GM18526 (cell line): ENCODE measurements around the gene BEST4.

Source experiments
- POLR2A ChIP-seq: IDR thresholded peaks from 3 replicates; pipeline ENCODE4 v1.6.1; 2011; ENCODE audit not compliant: insufficient read length; ENCODE audit errors: extremely low read depth

BEST4 gene

DNA sequence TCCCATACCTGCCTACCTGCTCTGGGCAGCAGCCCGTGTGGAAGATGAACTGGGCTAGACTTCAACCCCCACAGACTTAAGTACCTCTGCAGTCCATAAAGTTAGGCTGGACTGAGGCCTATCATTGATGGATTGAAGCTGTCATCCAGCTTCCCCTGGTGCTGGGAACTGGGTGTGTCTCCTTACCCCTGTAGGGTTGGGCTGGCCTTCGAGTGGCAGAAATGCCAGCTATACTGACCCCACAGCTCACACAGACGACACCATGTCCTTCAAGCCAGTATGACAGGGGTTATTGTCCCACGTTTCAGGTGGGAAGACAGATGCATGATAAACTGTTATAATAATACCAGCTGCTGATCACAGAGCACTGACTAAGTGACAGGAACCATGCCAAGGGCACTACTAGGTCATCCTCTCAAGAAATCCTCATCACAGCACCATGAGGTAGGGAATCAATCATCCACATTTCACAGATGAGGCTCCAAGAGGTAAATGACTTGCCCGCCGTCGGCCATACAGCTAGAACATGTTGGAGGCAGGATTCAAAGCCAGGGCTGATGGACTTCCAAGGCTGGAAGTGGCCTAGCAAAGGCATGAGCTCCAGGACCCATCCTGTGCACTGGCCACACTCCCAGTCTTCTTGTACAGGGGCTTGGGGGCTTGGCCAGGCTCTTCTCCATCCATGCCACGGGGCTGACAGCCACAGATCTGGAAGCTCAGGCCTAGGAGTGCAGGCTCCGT is at the start of gene BEST4:
Gene BEST4, minus strand, starts transcription at position 51 of the 741 bp plus-strand sequence. CDS start 465 bp downstream, outside the sequence.
- TF ChIP-seq POLR2A = no peak

DNA sequence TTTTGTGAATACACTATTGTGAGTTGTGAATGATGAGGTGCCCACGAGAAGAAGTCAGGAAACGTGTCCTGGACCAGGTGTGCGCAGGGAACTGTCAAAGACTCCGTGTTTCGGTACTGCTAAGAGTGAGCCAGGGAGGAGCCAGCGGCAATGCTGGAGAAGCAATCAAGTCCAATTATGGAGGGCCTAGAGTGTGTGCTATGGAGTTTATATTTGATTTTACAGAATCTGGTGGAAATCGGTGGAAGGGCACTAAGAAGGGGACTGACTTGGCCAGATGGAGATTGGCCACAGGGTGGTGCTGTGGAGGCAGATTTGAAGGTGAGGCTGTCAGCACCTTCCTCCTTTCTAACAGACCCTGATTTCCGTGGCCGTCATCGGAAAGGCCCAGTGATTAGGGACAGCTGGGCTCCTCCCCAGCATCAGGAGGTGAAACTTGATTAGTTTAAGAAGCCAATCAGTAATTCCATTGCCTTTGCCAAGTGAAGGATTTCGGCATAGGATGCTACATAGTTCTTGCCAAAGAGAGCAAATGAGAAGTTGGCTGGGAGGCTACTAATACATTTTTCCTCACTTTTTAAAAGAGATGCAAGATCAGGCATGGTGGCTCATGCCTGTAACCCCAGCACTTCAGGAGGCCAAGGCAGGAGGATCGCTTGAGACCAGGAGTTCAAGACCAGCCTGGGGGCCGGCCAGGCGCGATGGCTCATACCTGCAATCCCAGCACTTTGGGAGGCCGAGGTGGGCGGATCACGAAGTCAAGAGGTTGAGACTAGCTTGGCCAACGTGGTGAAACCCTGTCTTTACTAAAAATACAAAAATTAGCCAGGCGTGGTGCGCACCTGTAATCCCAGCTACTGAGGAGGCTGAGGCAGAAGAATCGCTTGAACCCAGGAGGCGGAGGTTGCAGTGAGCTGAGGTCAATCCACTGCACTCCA is 48.0 kb upstream of the BEST4 start:
- no peak for TF ChIP-seq POLR2A

- no peak for TF ChIP-seq POLR2A
These were observed 46.4 kb upstream of the BEST4 start for GRCh38 chr1:44834328-44834727.

GRCh38 chr1:44832056-44832705 is 44.2 kb upstream of the BEST4 start:
- no peak for TF ChIP-seq POLR2A

DNA sequence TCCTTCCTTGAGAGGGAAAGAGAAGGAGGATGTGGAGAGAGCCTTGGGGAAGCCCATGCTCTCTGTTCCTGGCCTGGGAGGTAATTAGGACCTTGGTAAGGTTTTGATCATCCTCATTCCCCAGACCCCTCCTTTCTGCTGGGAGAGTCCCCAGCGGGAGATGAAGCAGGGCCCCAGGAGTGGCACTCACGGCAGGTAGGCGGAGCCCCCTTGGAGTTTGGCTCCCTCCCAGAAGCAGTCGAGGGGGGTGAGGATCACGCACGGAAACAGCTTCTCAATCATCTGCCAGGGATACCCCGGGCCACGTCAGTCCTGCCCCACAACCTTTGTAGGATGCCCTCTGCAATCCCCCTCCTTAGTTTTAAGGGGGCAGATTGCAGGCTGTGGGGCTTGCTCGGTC is 43.5 kb upstream of the BEST4 start:
- TF ChIP-seq POLR2A = no peak

- no peak for TF ChIP-seq POLR2A
These were observed 42.9 kb upstream of the BEST4 start for GRCh38 chr1:44830900-44831304.

DNA sequence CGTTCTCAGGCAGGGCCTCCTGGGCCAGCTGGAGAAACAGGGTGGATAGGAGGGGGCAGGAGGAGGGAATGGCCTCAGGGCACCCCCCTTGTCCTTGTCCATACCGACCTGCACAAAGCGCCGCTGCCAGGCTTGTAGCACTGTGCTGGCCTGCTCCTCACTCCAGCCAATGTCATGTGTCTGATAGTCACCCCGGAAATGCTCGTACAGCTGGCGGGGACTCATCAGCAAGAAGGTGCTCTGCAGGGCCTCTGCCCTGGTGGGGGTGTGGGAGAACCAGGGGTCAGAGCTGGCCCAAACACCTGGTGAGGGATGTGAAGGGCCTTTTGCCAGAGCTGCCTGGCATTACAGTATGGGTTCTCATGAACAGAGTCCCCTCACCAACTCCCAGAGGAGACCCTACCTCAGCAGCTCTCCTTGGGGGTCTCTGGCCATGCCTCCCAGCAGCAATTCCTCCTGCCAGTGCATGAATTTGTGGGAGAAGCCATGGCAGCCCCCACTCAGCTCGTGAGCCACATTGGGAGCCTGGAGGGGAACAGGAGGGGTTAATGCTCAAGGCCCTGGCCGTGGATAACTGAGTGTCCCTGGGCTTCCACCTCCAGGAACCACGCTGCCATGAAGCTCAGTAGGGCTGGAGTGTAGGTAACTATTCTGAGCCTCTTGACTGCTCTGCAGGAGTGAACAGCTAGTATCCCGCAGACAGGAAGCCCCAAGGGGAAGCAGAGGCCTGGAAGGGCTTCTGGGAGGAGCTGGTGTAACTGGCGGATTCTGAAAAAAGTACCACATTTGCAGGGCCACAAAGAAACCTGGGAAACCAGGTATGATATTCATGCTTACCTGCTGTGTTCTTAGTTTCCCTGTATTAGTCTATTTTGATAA is 41.8 kb upstream of the BEST4 start:
- TF ChIP-seq POLR2A = no peak

DNA sequence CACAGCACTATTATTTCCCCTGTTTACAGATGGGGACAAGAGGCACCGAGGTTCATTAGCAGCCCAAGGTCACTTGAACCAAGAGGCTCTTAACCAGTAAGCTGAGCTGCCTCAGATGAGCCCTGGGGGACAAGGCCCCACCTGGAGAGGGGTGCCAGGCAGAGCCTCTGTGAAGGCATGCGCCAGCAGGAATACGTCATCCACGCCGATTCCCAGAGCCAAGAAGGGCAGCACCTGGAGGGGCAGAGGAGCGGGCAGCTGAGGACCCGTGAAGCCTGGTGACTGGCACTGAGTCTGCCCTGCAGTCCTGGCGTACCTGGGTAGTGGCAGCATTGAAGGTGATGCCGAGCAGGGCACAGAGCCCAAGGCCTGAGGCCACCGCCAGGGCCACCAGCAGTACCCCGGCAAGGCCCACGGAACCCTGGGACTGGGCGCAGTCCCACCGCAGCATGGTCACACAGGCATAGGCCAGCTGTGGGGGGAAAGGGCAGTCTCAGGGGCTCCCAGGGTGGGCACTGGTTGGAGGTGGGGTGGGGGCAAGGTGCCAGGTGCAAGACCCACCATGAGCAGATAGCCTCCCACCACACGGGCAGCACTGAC is 41.0 kb upstream of the BEST4 start:
- TF ChIP-seq POLR2A = no peak

GRCh38 chr1:44828003-44828651 is 40.2 kb upstream of the BEST4 start:
- no peak for TF ChIP-seq POLR2A

GRCh38 chr1:44827197-44828002 is 39.4 kb upstream of the BEST4 start:
- TF ChIP-seq POLR2A = no peak

DNA sequence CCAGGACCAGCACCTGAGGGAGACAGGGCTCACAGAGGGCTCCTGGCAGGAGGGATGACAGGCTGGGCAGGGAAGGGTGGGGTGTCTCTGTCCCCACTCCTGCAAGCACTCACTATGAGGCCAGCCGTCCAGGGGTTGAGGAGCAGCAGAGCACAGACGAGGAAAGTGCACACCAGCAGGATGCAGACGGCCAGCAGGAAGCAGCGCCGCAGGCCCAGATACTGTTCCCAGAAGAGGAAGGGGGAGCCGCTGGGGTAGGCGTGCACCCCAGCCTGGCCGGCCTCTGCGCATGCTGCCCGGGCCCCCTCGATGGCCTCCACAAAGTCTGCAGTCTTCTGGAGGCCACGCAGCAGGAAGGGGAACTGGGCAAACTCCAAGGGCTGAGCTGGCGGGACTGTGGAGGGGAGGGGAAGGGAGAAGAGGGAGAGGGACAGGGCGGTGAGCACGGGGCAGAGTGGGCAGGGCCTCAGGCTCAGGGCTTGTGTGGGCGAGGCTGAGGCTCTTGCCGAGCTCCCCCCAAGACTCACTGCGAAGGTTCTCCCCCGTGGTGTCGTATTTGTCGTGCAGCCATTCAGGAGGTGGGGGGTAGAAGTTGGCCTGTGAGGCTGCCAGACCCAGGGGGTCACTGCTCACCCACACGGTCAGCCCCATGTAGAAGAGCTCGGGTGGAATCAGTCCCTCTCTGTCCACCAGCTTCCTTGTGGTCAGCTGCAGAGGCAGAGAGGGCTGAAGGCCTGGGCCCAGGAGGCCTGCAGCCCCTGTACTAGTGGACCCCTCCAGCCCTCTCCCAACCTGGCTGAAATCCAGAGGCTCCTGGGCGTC is 38.6 kb upstream of the BEST4 start:
- no peak for TF ChIP-seq POLR2A

GRCh38 chr1:44822981-44823451 is 35.0 kb upstream of the BEST4 start:
- no peak for TF ChIP-seq POLR2A
